ENCODE measurements around the gene CYP27A1.
"Not testable (repeated sequence)": the region's sequence is repeated elsewhere in the genome, so short reads cannot be mapped to it uniquely, and the experiment has no call there.

CYP27A1 gene

DNA sequence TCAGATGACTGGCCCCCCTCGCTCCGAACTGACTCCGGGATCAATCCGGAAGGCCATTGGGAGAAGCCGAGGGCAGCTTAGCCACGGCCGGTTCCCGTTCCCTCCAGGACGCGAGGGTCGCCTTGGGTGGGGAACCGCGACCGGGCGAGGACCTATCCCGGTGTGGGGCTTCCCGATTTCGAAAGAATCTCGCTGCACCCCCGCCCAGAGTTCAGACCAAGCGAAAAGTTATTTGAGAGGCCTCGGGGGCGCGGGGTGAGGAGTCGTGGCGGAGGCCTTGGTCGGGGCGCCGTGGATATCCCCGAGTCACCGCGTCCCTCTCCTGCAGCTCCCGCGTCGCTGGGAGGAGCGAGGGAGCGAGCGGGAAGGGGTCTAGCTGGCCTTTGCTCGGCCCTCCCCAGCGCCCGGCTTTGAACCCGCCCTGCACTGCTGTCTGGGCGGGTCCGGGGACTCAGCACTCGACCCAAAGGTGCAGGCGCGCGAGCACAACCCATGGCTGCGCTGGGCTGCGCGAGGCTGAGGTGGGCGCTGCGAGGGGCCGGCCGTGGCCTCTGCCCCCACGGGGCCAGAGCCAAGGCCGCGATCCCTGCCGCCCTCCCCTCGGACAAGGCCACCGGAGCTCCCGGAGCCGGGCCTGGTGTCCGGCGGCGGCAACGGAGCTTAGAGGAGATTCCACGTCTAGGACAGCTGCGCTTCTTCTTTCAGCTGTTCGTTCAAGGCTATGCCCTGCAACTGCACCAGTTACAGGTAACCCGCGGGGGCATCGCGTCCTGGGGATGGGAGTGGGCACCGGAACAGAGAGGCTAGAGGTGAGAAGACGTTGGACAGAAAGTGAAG is at the start of gene CYP27A1:
Gene CYP27A1, plus strand, starts transcription at position 457 of the 837 bp plus-strand sequence. Its CDS starts 36 bp downstream, at position 493.
- no peak for DNase-seq (ENCODE audit: low read depth in 2 of 2)

DNA sequence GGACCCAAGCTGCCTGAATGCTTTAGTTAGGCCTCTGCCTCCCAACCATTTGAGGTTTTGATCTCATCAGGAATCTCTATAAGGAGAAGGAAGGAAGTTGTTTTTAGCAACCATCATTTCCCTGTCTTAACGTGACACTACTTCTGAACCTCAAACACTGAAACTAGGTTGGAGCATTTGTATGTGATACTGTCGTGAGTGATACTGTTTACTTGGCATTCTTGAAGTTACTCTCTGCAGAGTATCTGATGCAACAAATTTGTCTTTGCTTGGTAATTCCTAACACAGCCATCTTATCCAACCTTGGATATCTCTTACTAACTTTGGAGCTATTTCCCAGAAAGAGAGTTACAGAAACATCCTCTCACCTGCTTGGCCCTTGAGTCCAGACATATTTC is 49.2 kb upstream of the CYP27A1 start:
- no peak for DNase-seq (ENCODE audit: low read depth in 2 of 2)

DNA sequence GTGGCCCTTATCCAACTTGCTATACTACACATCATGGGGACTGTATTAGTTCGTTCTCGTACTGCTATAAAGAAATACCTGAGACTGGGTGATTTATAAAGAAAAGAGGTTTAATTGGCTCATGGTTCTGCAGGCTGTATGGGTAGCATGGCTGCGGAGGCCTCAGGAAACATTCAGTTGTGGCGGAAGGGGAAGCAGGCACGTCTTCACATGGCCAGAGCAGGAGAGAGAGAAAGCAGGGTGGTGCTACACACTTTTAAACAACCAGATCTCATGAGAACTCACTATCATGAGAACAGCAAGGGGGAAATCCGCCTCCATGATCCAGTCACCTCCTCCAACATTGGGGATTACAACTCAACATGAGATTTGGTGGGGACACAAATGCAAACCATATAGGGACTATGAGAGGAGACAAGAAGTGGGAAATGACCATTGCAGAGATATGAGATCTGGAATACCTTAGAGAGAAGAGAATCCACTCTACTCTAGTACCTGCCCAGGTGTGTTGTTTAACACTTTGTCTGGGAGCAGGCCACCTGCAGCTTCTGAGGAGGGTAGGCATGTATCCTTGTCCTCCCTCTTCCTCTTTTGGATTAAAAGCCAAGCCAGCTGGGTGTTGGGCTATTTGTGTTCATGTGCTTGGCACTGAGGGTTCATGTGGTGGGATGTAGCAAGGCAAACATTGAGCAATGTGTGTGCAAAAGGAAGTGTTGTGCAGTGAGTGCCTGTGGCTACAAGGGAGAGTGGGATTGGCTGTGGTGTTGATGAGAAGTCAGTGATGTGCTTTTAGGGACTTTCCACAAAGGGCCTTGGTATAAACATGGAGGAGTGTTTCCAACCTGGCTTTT is 48.6 kb upstream of the CYP27A1 start:
- no peak for DNase-seq (ENCODE audit: low read depth in 2 of 2)

GRCh38 chr2:218734190-218734975 is 47.6 kb upstream of the CYP27A1 start:
- DNase-seq (ENCODE audit: low read depth in 2 of 2), result no peak

DNA sequence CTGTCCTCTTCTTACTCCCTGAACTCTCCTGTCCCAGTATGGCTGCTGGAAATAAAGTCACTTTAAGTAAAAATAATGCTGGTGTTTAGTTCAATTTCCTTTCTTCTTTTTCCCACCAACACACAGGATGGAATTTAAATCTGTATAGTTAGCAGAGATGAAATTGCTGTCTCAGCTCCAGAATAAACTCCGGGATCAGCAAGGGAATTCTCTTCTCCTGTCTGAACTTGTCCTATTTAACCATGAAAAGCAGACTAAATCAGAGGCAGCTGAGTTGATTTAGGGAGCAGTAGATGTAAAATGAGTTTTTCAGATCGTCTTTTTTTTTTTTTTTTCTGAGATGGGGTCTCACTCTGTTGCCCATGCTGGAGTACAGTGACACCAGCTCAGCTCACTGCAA is 45.4 kb upstream of the CYP27A1 start:
- DNase-seq (ENCODE audit: low read depth in 2 of 2), result no peak

GRCh38 chr2:218743068-218743467 is 38.9 kb upstream of the CYP27A1 start:
- DNase-seq (ENCODE audit: low read depth in 2 of 2), result no peak

GRCh38 chr2:218744615-218745014 is 37.3 kb upstream of the CYP27A1 start:
- no peak for DNase-seq (ENCODE audit: low read depth in 2 of 2)

DNA sequence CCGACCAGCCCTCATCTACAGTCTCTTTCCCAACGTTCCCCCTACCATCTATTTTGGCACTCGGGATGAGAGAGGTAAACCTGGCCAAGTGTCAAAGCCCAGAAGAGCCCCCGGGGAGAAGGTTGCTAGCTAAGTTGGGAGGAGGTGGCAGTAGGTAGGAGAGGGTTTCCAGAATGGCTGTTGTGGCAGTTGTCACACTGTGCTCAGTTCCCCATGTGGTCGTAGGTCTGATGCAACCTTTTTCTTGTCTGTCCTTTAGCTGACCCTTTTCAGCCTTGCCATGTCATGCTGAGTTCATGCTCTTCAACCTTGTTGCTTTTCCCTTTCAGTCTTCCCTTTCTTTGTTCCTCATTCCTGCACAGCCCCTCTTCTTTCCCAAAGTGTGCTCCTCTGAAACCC is 36.8 kb upstream of the CYP27A1 start:
- DNase-seq (ENCODE audit: low read depth in 2 of 2), result no peak

DNA sequence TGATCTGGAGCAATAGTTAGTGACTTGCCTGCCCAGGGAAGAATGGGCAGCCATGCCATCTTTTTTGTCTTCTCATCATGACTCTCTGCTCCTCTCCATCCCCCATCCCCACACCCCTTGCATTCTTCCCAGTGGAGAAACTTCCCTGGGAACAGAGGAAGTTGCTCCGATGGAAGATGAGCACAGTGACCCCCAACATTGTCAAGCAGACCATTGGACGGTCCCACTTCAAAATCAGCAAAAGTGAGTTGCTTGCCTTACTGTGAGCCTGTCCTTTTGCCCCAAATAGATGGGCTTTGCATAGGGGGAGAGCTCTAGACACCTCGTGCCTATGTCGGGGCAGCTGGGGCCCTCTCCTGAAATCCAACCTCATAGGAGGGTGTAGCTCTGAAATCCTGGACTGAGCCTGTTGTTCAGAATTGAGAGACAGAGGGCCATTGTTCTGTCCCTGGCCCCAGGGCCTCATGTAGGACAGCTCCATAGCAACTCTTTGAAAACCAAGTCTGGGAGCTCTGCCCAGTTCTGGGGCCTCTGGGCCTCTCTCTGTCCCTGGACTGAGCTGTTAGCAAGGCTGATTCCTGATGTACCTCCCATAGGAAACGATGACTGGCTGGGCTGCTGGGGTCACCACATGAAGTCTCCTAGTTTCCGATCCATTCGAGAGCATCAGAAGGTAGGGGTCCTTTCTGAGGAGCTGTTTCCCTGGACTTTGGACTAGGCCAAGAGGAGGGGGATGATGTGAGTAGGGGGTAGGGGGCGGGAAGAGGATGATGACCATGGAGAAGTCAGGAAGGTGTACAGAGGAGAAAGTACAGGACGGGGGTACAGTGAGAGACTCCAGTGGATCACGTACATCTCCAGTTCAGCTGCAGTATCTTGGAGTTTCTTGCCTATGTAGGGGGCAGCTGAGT is 36.1 kb upstream of the CYP27A1 start:
- DNase-seq (ENCODE audit: low read depth in 2 of 2), result no peak

DNA sequence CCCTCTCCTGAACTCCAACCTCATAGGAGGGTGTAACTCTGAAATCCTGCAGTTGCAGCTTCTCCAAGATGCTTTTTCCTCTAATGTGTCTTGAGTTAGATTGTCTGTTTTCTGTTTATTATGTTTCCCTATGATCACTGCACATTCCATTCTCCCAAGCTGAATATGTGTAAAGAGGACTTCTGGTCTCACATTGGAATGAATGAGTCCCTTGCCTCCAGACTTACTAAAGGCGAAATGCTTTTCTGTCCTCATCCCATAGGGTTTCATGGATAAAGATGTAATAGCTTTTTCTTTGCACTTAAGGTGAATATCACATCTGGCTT is 35.5 kb upstream of the CYP27A1 start:
- DNase-seq (ENCODE audit: low read depth in 2 of 2), result no peak

GRCh38 chr2:218746960-218747359 is 35.0 kb upstream of the CYP27A1 start:
- no peak for DNase-seq (ENCODE audit: low read depth in 2 of 2)

GRCh38 chr2:218748741-218749441 is 33.1 kb upstream of the CYP27A1 start:
- no peak for DNase-seq (ENCODE audit: low read depth in 2 of 2)

GRCh38 chr2:218754201-218754600 is 27.7 kb upstream of the CYP27A1 start:
- DNase-seq (ENCODE audit: low read depth in 2 of 2), result no peak

GRCh38 chr2:218754781-218755180 is 27.2 kb upstream of the CYP27A1 start:
- DNase-seq (ENCODE audit: low read depth in 2 of 2), result no peak

GRCh38 chr2:218755198-218755566 is 26.8 kb upstream of the CYP27A1 start:
- DNase-seq (ENCODE audit: low read depth in 2 of 2), result no peak

DNA sequence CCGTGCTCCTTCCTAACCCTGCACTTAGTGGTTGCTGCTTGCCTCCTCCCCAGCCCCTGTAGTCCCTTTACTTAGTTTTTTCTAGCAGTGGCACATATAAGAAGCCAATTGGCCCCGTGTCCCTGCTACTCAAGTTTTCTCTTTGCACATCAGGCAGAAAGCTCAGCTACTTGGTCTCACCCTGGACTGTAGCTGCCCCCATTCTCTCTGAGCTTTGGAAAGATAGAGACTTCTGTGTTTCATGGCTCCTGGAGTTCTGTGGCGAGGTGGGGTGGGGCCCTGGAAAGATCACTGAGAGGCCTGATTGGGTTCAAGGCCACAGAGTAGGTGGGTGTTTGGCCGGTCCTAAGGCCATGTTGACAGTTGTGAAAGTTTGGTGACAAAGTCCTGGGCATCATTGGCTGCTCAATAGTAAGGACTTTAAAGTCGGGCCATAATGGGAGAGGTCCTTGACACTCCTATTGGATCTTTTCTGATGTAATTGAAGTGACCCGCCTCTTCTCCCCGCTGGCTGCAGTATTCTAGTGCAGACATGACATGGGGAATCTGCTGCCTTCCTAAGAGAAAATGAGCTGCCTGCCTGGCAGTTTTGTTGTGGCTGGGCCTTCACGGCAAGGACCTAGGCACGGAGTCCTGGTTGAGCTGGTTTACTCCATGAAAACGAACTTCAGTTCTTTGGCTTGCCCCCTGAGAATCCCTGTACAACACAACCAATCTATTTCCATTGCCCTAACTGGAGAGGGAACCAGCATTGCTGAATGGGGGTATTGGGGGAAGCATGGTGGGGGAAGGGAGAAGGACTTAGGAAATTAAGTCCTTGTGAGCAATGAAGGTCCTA is 26.2 kb upstream of the CYP27A1 start:
- DNase-seq (ENCODE audit: low read depth in 2 of 2), result no peak

DNA sequence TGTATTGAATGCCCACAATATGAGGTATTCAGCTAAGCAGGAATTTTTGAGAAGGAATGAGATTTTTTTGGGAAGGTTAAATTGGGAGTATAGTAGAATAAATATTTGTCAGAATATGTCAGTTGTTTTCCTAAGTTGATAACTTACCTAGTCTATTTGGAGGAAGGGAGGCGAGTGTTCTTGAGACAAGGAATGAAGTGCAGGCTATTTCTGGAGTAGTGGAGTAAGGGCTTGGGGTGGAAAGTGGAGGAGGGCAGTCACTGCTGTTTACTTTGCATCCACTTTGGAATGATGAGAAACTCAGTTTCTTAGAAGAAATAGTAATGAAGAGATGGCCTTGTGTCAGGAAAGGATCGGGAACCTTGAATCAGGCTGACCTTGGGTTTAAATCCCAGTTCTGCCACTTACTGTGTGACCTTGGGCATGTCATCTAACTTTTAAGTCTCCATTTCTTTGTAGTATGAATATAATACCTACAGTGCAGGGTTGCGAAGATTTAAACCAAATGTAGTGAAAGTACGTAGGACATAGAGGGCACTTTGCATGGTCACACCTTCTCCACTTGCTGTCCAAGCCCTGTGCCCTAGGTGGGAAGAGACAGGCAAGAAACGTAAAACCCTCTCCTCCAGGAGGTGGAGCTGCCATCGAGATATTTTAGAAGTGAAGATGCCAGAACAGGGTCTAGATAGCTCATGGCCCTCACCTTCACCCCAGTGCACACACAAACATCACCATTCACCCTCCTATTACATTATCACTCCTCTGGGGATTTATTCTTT is 25.2 kb upstream of the CYP27A1 start:
- DNase-seq (ENCODE audit: low read depth in 2 of 2), result no peak

- DNase-seq (ENCODE audit: low read depth in 2 of 2), result no peak
Observed at GRCh38 chr2:218761795-218762194, 20.2 kb upstream of the CYP27A1 start.

GRCh38 chr2:218772759-218773158 is 9.2 kb upstream of the CYP27A1 start:
- not testable (repeated sequence) for DNase-seq (ENCODE audit: low read depth in 2 of 2)

Measured in activated CD4-positive, alpha-beta T cell treated with anti-CD3 and anti-CD28 coated beads for 24 hours (primary cell).